H1 (cell line): Measurements from ENCODE around the gene CCDC112. TPM values are rescaled to one million over a fixed set of nuclear protein-coding genes. Genes with fewer than 3 reads are reported as not detected.

ENCODE experiments used
- CEBPB ChIP-seq: IDR thresholded peaks from 2 replicates; pipeline ENCODE4 v1.6.1; 2012; ENCODE audit warnings: low read depth, low read length
- GABPA ChIP-seq: IDR thresholded peaks from 2 replicates; pipeline ENCODE4 v1.6.1; 2011; ENCODE audit warnings: mild to moderate bottlenecking, low read length, moderate library complexity, borderline replicate concordance; ENCODE audit not compliant: insufficient read depth
- KDM5A ChIP-seq: fragments of 200-600 bp; IDR thresholded peaks from 2 replicates; pipeline ENCODE4 v1.7.1; 2012; ENCODE audit warnings: mild to moderate bottlenecking, low read length, inconsistent platforms, mixed read lengths
- RNF2 ChIP-seq: fragments of 200-900, 300-1000 bp; sonication (generic); IDR thresholded peaks from 2 replicates; pipeline ENCODE4 v1.7.1; 2016; ENCODE audit warnings: borderline replicate concordance, low read depth, mild to moderate bottlenecking, antibody characterized with exemption, low read length; ENCODE audit not compliant: poor library complexity, severe bottlenecking; ENCODE audit errors: missing control alignments
- polyA plus RNA-seq, 7 experiments: library from polyadenylated mRNA; depleted of rRNA in 3 of 7; stranded (reverse) in 5 of 7; unstranded in 2 of 7; fragments of >200 nt in 5 of 7; fragments of 200-250 nt in 2 of 7; gene quantifications; 1 replicate in 5 of 7; 2 replicates in 1 of 7; 4 replicates in 1 of 7; pipeline versions ENCODE4 v1.2.1 to v1.2.3, GENCODE V29; 2011 to 2013; ENCODE audit warnings: missing spikeins in 2 of 7, mixed read lengths in 2 of 7
- total RNA-seq: library from RNA; stranded (reverse); fragmentation: NEBNext Ultra II Directional; extraction: Animal tissue kit (Norgen Biotek cat#: 25700); gene quantifications from 2 replicates; pipeline ENCODE4 v1.2.1, GENCODE V29; 2021

Gene CCDC112
- total and polyA plus RNA-seq, 2 of the 8 experiments (the other 6 are each of a cell fraction or from before 2014, with no cell fraction given): 3.3 to 15.6 TPM

DNA sequence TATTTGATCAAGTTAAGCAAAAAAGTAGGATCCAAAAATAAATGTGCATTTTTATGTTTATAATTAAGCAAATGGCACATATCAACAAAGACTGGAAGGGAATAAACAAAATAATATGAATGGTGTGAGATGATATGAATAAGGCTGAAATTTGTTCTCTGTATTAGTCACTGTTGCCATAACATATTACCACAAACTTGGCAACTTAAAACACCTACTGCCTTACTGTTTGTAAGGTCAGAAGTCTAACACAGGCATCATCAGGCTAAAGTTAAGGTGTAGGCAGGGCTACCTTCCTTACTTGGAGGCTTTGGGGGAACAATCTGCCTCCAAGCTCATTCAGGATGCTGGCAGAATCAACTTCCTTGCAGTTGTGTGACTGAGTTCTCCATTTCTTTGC, 53.0 kb downstream of the CCDC112 start (continued):
- no peak for TF ChIP-seq RNF2
- TF ChIP-seq GABPA: no peak
- no peak for TF ChIP-seq KDM5A
- no peak for TF ChIP-seq CEBPB
